ENCODE results near the gene GLUD2.

GRCh38 chrX:121013897-121014455 lies 33.4 kb upstream of the GLUD2 start:
- no peak for TF ChIP-seq EZH2 (IDR thresholded peaks at IDR 0.05; ENCODE audit: borderline replicate concordance, low read length)
- no peak for TF ChIP-seq CTCF (conservative IDR thresholded peaks at IDR 0.05 in 1 of 2, IDR thresholded peaks at IDR 0.05 in 1 of 2; ENCODE audit: extremely low read depth in 1 of 2, insufficient read depth in 1 of 2, low read depth in 1 of 2, low read length in 2 of 2)

Measured in mammary epithelial cell (primary cell).